H9 (cell line): ENCODE measurements around the gene VAV2. TPM values are rescaled to one million over a fixed set of nuclear protein-coding genes. Genes with fewer than 3 reads are reported as not detected.

ENCODE experiments used
- DNase-seq: peaks from one replicate; pipeline ENCODE4 v3.0.0-alpha.2; 2017
- H2AFZ ChIP-seq: one replicate; pipeline ENCODE4 v1.6.1; 2013; ENCODE audit warnings: mild to moderate bottlenecking, low read length, control low read depth, moderate library complexity
- H2AK5ac ChIP-seq: 2 replicates; pipeline ENCODE4 v1.6.1; 2013; ENCODE audit warnings: low read length, control low read depth, mixed read lengths; ENCODE audit not compliant: insufficient read length
- H2BK120ac ChIP-seq: one replicate; pipeline ENCODE4 v1.6.1; 2013; ENCODE audit warnings: low read depth, mild to moderate bottlenecking, low read length, control low read depth, inconsistent platforms; ENCODE audit not compliant: poor library complexity, severe bottlenecking
- H2BK12ac ChIP-seq: 2 replicates; pipeline ENCODE4 v1.6.1; 2013; ENCODE audit warnings: low read length, control low read depth, mixed read lengths, low read depth; ENCODE audit not compliant: insufficient read length
- H2BK15ac ChIP-seq: 2 replicates; pipeline ENCODE4 v1.6.1; 2013; ENCODE audit warnings: low read depth, low read length, control low read depth
- H2BK20ac ChIP-seq: one replicate; pipeline ENCODE4 v1.6.1; 2013; ENCODE audit warnings: low read depth, mild to moderate bottlenecking, low read length, control low read depth, inconsistent platforms; ENCODE audit not compliant: poor library complexity, severe bottlenecking
- H2BK5ac ChIP-seq: 2 replicates; pipeline ENCODE4 v1.6.1; 2013; ENCODE audit warnings: low read length, control low read depth, mixed read lengths; ENCODE audit not compliant: insufficient read length
- H3K14ac ChIP-seq: 2 replicates; pipeline ENCODE4 v1.6.1; 2013; ENCODE audit warnings: low read length, control low read depth; ENCODE audit not compliant: insufficient read depth
- H3K18ac ChIP-seq: 2 replicates; pipeline ENCODE4 v1.6.1; 2013; ENCODE audit warnings: low read depth, mild to moderate bottlenecking, mixed read lengths, low read length, control low read depth; ENCODE audit not compliant: insufficient read length
- H3K23ac ChIP-seq: 2 replicates; pipeline ENCODE4 v1.6.1; 2013; ENCODE audit warnings: low read length, control low read depth, mixed read lengths, low read depth; ENCODE audit not compliant: insufficient read length
- H3K23me2 ChIP-seq: 2 replicates; pipeline ENCODE4 v1.6.1; 2013; ENCODE audit warnings: low read depth, mild to moderate bottlenecking, mixed read lengths, low read length, control low read depth; ENCODE audit not compliant: insufficient read length, poor library complexity, severe bottlenecking
- H3K27ac ChIP-seq: 2 replicates; pipeline ENCODE4 v1.5.1; 2013; ENCODE audit warnings: low read length, control low read depth, mixed read lengths, low read depth; ENCODE audit not compliant: insufficient read length
- H3K27me3 ChIP-seq: 2 replicates; pipeline ENCODE4 v1.6.1; 2013; ENCODE audit warnings: low read length, control low read depth, inconsistent platforms; ENCODE audit not compliant: insufficient read depth
- H3K4ac ChIP-seq: 2 replicates; pipeline ENCODE4 v1.6.1; 2013; ENCODE audit warnings: low read depth, mild to moderate bottlenecking, control low read depth, inconsistent platforms, low read length, moderate library complexity
- H3K4me1 ChIP-seq: 2 replicates; pipeline ENCODE4 v1.6.1; 2013; ENCODE audit warnings: low read length, control low read depth, inconsistent platforms; ENCODE audit not compliant: insufficient read depth
- H3K4me2 ChIP-seq: 2 replicates; pipeline ENCODE4 v1.6.1; 2013; ENCODE audit warnings: low read length, control low read depth, mixed read lengths; ENCODE audit not compliant: insufficient read length, insufficient read depth
- H3K56ac ChIP-seq: 2 replicates; pipeline ENCODE4 v1.6.1; 2013; ENCODE audit warnings: low read depth, mild to moderate bottlenecking, mixed read lengths, low read length, control low read depth; ENCODE audit not compliant: insufficient read length
- H3K79me1 ChIP-seq: 2 replicates; pipeline ENCODE4 v1.6.1; 2013; ENCODE audit warnings: low read depth, mild to moderate bottlenecking, moderate library complexity, low read length, control low read depth, inconsistent platforms; ENCODE audit not compliant: insufficient read depth, poor library complexity, severe bottlenecking
- H3K79me2 ChIP-seq: 2 replicates; pipeline ENCODE4 v1.6.1; 2013; ENCODE audit warnings: low read length, control low read depth, inconsistent platforms; ENCODE audit not compliant: insufficient read depth
- H3K9ac ChIP-seq: 2 replicates; pipeline ENCODE4 v1.6.1; 2013; ENCODE audit warnings: low read length, control low read depth, mixed read lengths; ENCODE audit not compliant: insufficient read length; ENCODE audit errors: extremely low read depth
- H3K9me3 ChIP-seq: one replicate; pipeline ENCODE4 v1.6.1; 2013; ENCODE audit warnings: low read depth, low read length, inconsistent platforms; ENCODE audit not compliant: control insufficient read depth
- H3T11ph ChIP-seq: one replicate; pipeline ENCODE4 v1.6.1; 2013; ENCODE audit warnings: mild to moderate bottlenecking, low read length, control low read depth, inconsistent platforms
- H4K20me1 ChIP-seq: one replicate; pipeline ENCODE4 v1.6.1; 2013; ENCODE audit not compliant: control insufficient read depth, insufficient read length, insufficient read depth
- H4K5ac ChIP-seq: 2 replicates; pipeline ENCODE4 v1.6.1; 2013; ENCODE audit warnings: low read depth, mild to moderate bottlenecking, mixed read lengths, low read length, control low read depth; ENCODE audit not compliant: insufficient read length
- H4K8ac ChIP-seq: replicated peaks from 2 replicates; pipeline ENCODE4 v1.6.1; 2013; ENCODE audit warnings: low read length, control low read depth, mixed read lengths, low read depth; ENCODE audit not compliant: insufficient read length
- H4K91ac ChIP-seq: 2 replicates; pipeline ENCODE4 v1.6.1; 2013; ENCODE audit warnings: low read depth, mild to moderate bottlenecking, moderate library complexity, mixed read lengths, low read length, control low read depth; ENCODE audit not compliant: insufficient read length
- H3K27ac Mint-ChIP-seq, 3 experiments: 2 replicates in 2 of 3; 3 replicates in 1 of 3; pipeline ENCODE4 v1.8.0; 2020 to 2021; ENCODE audit warnings: mixed read lengths in 3 of 3, mild to moderate bottlenecking in 1 of 3, moderate library complexity in 1 of 3
- H3K27me3 Mint-ChIP-seq: 2 replicates; pipeline ENCODE4 v1.8.0; 2021; ENCODE audit warnings: low read depth, mild to moderate bottlenecking, moderate library complexity, mixed read lengths
- H3K36me3 Mint-ChIP-seq, 3 experiments: 2 replicates in 2 of 3; 3 replicates in 1 of 3; pipeline ENCODE4 v1.8.0; 2020 to 2021; ENCODE audit warnings: low read depth in 3 of 3, mixed read lengths in 3 of 3; ENCODE audit not compliant: insufficient read depth in 1 of 3
- H3K4me1 Mint-ChIP-seq, 2 experiments: 2 replicates each; pipeline ENCODE4 v1.8.0; 2020; ENCODE audit warnings: mixed read lengths in 2 of 2
- H3K4me3 Mint-ChIP-seq, 2 experiments: 2 replicates in 1 of 2; 3 replicates in 1 of 2; pipeline ENCODE4 v1.8.0; 2020 to 2021; ENCODE audit warnings: mild to moderate bottlenecking in 2 of 2, mixed read lengths in 2 of 2, moderate library complexity in 1 of 2
- H3K9me3 Mint-ChIP-seq, 2 experiments: 2 replicates in 1 of 2; 3 replicates in 1 of 2; pipeline ENCODE4 v1.8.0; 2020; ENCODE audit warnings: mild to moderate bottlenecking in 2 of 2, mixed read lengths in 2 of 2, moderate library complexity in 1 of 2
- WGBS: extraction: QIAGEN DNeasy Blood & Tissue Kit; methylation state at CpG from one replicate; pipeline ENCODE4 v1.1.7; 2013; ENCODE audit warnings: missing lambda C conversion rate, low lambda C conversion rate, mixed read lengths; ENCODE audit not compliant: insufficient read length; ENCODE audit errors: extremely low coverage; 5-methylcytosine and 5-hydroxymethylcytosine counted together
- total RNA-seq: library from RNA; stranded (reverse); gene quantifications from 2 replicates; pipeline ENCODE4 v1.2.1, GENCODE V29; 2021
- TF ChIP-seq, protein P1 (sequence below): fragments of 200-600 bp; sonication (generic); conservative IDR thresholded peaks from 3 replicates; pipeline ENCODE4 v1.8.0; 2021; ENCODE audit warnings: antibody characterized with exemption, mild to moderate bottlenecking

The VAV2 gene
- total RNA-seq, 1 experiment from 2014 or later, result 58.7 TPM

DNA sequence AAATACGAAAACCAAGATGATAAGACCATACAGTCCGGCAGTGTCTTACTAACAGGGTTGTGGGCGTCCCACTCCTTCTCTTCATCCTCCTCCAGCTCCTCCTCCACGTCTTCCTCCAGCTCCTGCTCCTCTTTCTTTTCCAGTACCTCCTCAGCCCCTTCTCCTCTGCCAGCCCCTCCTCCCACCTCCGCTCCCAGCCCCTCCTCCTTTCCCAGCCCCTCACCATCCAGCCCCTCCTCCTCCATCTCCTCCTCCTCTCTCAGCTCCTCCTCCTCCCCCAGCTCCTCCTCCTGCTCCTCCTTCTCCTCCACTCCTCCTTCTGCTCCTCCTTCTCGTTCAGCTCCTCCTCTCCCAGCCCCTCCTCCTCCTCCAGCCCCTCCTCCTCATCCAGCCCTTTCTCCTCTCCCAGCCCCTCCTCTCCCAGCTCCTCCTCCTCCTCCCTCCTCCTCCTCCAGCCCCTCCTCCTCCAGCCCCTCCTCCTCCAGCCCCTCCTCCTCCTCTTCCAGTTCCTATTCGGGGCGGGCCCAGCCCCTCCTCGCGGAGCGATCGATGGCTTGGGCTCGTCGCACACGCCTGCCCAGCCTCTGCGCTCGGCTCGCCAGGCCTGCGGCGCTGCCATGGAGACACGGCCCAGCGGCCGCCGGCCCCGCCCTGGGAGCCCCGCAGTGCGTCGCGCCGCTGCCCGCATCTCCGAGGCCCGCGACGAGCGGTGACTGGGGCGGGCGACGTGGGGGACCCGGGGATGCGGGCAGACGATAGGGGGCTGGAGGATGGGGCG, 32.9 kb upstream of the VAV2 start, which contains the start of gene BRD3OS:
Gene BRD3OS, plus strand, starts transcription at position 654 of the 778 bp plus-strand sequence. CDS start 1,267 bp downstream, outside the sequence.
- no peak within 1 kb of the TSS for H3K27ac ChIP-seq
- peaks cover 2% of the 10 kb centered on the region for H3K27me3 Mint-ChIP-seq

More for the DNA sequence above, 32.9 kb upstream of the VAV2 start, which contains the start of gene BRD3OS:
- Histone ChIP-seq H4K20me1 (no peaks in the 10 kb centered on the region), H3K27me3 (no peaks in the 10 kb centered on the region), H3K79me1 (no peaks in the 10 kb centered on the region), H2BK5ac (no peak within 1 kb of the TSS), H3K56ac (no peak within 1 kb of the TSS), H3T11ph (no peak within 1 kb of the TSS), H3K4ac (no peak within 1 kb of the TSS), H3K18ac (no peak within 1 kb of the TSS), H2BK20ac (no peak within 1 kb of the TSS), H3K23ac (no peak within 1 kb of the TSS), H3K4me2 (peak within 1 kb of the TSS; percentile 73), H3K23me2 (peaks cover 5% of the 10 kb centered on the region), H4K8ac (no peak within 1 kb of the TSS), H2BK15ac (no peak within 1 kb of the TSS), H4K91ac (no peak within 1 kb of the TSS), H3K9ac (no peak within 1 kb of the TSS), H2BK120ac (no peak within 1 kb of the TSS), H2AFZ (no peak within 1 kb of the TSS), H2AK5ac (no peak within 1 kb of the TSS), H2BK12ac (no peak within 1 kb of the TSS), H3K14ac (no peak within 1 kb of the TSS), H3K4me1 (no peaks in the 10 kb centered on the region), H3K79me2 (no peaks in the 10 kb centered on the region), H3K9me3 (no peaks in the 10 kb centered on the region), H4K5ac (no peak within 1 kb of the TSS)
- H3K9me3 Mint-ChIP-seq, result no peaks in the 10 kb centered on the region
- TF ChIP-seq, protein P1, sequence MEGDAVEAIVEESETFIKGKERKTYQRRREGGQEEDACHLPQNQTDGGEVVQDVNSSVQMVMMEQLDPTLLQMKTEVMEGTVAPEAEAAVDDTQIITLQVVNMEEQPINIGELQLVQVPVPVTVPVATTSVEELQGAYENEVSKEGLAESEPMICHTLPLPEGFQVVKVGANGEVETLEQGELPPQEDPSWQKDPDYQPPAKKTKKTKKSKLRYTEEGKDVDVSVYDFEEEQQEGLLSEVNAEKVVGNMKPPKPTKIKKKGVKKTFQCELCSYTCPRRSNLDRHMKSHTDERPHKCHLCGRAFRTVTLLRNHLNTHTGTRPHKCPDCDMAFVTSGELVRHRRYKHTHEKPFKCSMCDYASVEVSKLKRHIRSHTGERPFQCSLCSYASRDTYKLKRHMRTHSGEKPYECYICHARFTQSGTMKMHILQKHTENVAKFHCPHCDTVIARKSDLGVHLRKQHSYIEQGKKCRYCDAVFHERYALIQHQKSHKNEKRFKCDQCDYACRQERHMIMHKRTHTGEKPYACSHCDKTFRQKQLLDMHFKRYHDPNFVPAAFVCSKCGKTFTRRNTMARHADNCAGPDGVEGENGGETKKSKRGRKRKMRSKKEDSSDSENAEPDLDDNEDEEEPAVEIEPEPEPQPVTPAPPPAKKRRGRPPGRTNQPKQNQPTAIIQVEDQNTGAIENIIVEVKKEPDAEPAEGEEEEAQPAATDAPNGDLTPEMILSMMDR, result no peak
- peak within 1 kb of the TSS in 1 of 3 experiments; percentile 8; a peak in 2 of 7 replicates for H3K27ac Mint-ChIP-seq
- peak; percentile 99 for DNase-seq
- peaks cover 11 to 17% of the 10 kb centered on the region in 2 experiments for H3K4me1 Mint-ChIP-seq
- peaks cover 0 to 9% (median 9%) of the 10 kb centered on the region in 3 experiments; a peak in 4 of 7 replicates for H3K36me3 Mint-ChIP-seq
- H3K4me3 Mint-ChIP-seq, result peak within 1 kb of the TSS; percentile 77 to 82
- WGBS, result no CpG with 5 or more reads among the region's 43 CpGs
